HG03066 (cell line): ENCODE measurements around the gene RAD51B.

Source experiments
- ATAC-seq: cut with Tn5 transposase; IDR thresholded peaks from one replicate; pipeline ENCODE4 v1.9.1; 2021; ENCODE audit warnings: low read depth; ENCODE audit not compliant: unreplicated experiment

The RAD51B gene

GRCh38 chr14:68521961-68522509 is 702.5 kb downstream of the RAD51B start:
- no peak for ATAC-seq

- ATAC-seq = no peak
These were observed 703.1 kb downstream of the RAD51B start for GRCh38 chr14:68522510-68523325.

GRCh38 chr14:68523326-68523610 is 703.7 kb downstream of the RAD51B start:
- ATAC-seq = no peak

GRCh38 chr14:68523989-68524725 is 704.6 kb downstream of the RAD51B start:
- no peak for ATAC-seq

- no peak for ATAC-seq
These were observed 705.9 kb downstream of the RAD51B start for GRCh38 chr14:68525516-68525915.

- ATAC-seq = no peak
These were observed 707.0 kb downstream of the RAD51B start for GRCh38 chr14:68526512-68527091.

- ATAC-seq = no peak
These were observed 707.8 kb downstream of the RAD51B start for GRCh38 chr14:68527329-68527851.

GRCh38 chr14:68528040-68528687 is 708.6 kb downstream of the RAD51B start:
- no peak for ATAC-seq

GRCh38 chr14:68530443-68530842 is 710.9 kb downstream of the RAD51B start:
- no peak for ATAC-seq

- ATAC-seq = no peak
These were observed 712.9 kb downstream of the RAD51B start for GRCh38 chr14:68532496-68532895.

GRCh38 chr14:68534276-68534675 is 714.7 kb downstream of the RAD51B start:
- no peak for ATAC-seq

- ATAC-seq = no peak
These were observed 715.9 kb downstream of the RAD51B start for GRCh38 chr14:68535404-68536017.

GRCh38 chr14:68536018-68536410 is 716.4 kb downstream of the RAD51B start:
- ATAC-seq = no peak

GRCh38 chr14:68538639-68539038 is 719.1 kb downstream of the RAD51B start:
- no peak for ATAC-seq

- ATAC-seq = no peak
These were observed 719.7 kb downstream of the RAD51B start for GRCh38 chr14:68539241-68539737.

- ATAC-seq = no peak
These were observed 720.2 kb downstream of the RAD51B start for GRCh38 chr14:68539789-68540188.

GRCh38 chr14:68541178-68541896 is 721.8 kb downstream of the RAD51B start:
- no peak for ATAC-seq

GRCh38 chr14:68542346-68542745 is 722.8 kb downstream of the RAD51B start:
- ATAC-seq = no peak

- no peak for ATAC-seq
These were observed 723.9 kb downstream of the RAD51B start for GRCh38 chr14:68543516-68543915.
